ENCODE data around the gene ADM2. TPM values are rescaled to one million over a fixed set of nuclear protein-coding genes. Genes with fewer than 3 reads are reported as not detected.

The ADM2 gene
- polyA plus RNA-seq, 1 donor, result 11.2 TPM

DNA sequence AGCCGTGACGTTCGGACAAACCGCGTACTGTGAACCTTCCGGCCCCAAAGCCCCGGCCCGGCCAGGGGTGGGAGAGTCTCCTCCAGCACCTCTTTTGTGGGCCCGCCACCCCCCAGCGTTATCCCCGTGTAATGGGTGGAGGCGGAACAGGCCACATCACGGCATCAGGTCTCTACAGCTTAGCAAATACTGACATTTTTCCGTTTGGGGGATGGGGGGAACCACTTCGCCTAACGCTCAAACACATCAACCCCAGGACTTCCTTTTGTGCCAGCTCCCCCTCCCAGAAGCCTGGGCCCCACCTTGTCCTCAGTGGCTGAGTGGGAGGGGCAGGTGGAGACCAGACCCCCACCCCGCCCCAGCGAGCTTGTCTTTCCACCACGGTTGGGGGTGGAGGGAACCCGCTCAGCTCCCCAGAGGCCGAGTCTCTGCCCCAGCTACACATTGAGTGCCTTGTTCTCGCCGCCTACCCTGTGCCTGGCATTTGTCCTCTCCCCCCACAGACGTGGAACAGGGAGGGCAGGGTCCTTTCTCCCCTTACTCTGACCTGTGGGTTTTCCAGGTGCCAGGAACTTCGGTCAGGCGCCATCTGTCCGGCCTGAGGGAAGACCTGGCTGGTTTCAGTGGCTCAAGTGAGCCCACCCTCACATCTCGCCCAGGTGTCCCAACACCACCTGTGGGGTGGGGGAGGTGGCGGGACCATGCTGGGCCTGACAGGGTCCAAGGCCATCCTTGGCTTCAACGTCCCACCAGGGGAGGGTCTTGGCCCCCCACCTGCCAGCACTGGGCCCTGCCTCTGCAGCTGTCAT is 36.1 kb upstream of the ADM2 start:
- no peak for DNase-seq
- Histone ChIP-seq H3K27me3 (ENCODE audit: control insufficient read depth, insufficient read depth, low read length) (no peaks in the 10 kb centered on the region), H3K9me3 (ENCODE audit: control insufficient read depth, low read depth, low read length) (no peaks in the 10 kb centered on the region), H3K4me3 (ENCODE audit: low read length) (no peak overlapping the region), H3K36me3 (ENCODE audit: control insufficient read depth, insufficient read depth, low read length) (peaks cover 80% of the 10 kb centered on the region), H3K4me1 (ENCODE audit: control insufficient read depth, insufficient read depth, low read length) (peaks cover 12% of the 10 kb centered on the region), H3K27ac (ENCODE audit: low read length) (no peak overlapping the region)
- no CpG with 5 or more reads among the region's 30 CpGs for WGBS (ENCODE audit: insufficient coverage, low lambda C conversion rate)

DNA sequence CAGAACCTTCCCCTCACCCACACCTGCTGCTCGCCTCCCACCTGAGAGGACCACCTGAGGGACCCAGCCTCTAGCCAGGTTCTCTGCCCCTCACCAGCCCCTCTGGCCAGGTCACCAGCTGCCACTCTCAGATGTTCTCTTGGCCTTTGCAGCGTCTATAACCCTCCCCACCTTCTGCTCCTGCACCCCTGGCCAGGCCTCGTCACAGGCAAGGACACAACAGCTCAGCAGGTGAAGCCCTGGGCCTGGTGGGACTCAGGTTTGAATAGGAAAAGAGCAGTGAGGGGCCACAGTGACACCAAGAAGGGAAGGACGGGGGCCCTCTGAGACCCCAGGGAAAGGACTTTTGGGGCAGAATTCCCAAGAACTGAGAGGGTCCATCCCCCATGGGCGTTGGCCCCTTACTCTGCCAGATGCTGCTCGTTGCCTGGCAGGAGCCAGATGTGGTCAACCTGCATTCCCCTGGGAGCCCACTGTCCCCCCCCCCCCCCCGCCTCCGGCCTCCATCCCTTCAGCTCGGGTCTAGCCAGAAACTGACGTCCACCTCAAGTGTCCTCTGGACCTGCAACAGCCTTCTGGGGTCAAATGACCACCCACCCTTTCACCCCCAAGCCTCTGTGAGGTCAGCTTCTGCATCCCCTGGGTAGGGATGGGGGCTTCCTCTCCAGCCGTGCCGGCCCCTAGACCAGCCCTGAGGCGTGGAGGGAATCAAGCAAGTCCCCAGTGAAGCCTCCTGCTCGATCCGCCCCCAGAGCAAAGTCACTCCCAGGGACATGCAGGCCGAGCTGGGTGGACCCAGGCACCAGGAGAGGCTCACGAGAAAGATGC is 35.2 kb upstream of the ADM2 start:
- Histone ChIP-seq H3K4me1 (ENCODE audit: control insufficient read depth, insufficient read depth, low read length) (peaks cover 12% of the 10 kb centered on the region), H3K36me3 (ENCODE audit: control insufficient read depth, insufficient read depth, low read length) (peaks cover 79% of the 10 kb centered on the region), H3K4me3 (ENCODE audit: low read length) (no peak overlapping the region), H3K27ac (ENCODE audit: low read length) (no peak overlapping the region), H3K27me3 (ENCODE audit: control insufficient read depth, insufficient read depth, low read length) (no peaks in the 10 kb centered on the region), H3K9me3 (ENCODE audit: control insufficient read depth, low read depth, low read length) (no peaks in the 10 kb centered on the region)
- no peak for DNase-seq
- WGBS (ENCODE audit: insufficient coverage, low lambda C conversion rate), result no CpG with 5 or more reads among the region's 17 CpGs

DNA sequence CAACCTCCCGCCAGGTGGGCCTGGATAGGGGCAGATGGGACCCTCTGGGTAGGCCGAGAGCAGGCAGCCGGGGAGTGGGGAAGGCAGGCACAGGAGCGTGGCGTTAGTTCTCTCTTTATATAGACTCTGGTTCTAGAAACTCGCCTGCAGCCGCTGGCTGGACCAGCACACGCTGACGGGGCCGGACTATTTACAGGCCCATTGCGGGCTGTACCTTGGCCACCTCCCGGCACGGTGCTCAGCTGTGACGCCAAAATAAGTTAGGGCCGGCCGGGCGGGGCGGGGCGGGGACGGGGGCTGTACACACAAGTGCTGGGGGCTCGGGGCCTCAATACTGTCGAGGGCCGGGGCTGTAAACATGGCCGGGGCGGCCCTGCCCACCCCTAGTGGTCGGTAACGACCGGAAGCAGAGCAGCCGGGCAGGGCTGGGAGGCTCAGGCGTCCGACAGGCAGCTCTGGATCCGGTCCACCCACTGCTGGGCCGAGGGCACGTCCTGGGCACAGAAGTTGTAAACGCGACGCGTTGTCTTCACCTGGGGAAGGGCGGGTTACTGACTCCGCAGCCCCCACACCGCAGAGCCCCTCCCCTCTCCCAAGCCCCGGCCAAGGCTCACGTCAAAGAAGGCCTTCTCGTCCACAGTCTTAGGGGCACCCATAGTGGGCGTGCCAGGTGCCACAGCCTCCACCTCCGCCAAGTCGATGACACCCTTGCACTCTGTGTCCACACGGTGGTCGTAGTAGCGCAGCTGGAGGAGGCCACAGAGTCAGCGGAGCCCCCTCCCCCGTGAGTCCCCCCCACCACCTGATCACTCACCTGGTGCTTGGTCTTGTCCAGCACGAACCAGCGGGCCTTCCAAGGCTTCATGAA is 34.4 kb upstream of the ADM2 start:
- Histone ChIP-seq H3K27me3 (ENCODE audit: control insufficient read depth, insufficient read depth, low read length) (no peaks in the 10 kb centered on the region), H3K27ac (ENCODE audit: low read length) (no peak overlapping the region), H3K4me1 (ENCODE audit: control insufficient read depth, insufficient read depth, low read length) (peaks cover 12% of the 10 kb centered on the region), H3K4me3 (ENCODE audit: low read length) (no peak overlapping the region), H3K9me3 (ENCODE audit: control insufficient read depth, low read depth, low read length) (no peaks in the 10 kb centered on the region), H3K36me3 (ENCODE audit: control insufficient read depth, insufficient read depth, low read length) (peaks cover 74% of the 10 kb centered on the region)
- no peak for DNase-seq
- WGBS (ENCODE audit: insufficient coverage, low lambda C conversion rate), result no CpG with 5 or more reads among the region's 54 CpGs

DNA sequence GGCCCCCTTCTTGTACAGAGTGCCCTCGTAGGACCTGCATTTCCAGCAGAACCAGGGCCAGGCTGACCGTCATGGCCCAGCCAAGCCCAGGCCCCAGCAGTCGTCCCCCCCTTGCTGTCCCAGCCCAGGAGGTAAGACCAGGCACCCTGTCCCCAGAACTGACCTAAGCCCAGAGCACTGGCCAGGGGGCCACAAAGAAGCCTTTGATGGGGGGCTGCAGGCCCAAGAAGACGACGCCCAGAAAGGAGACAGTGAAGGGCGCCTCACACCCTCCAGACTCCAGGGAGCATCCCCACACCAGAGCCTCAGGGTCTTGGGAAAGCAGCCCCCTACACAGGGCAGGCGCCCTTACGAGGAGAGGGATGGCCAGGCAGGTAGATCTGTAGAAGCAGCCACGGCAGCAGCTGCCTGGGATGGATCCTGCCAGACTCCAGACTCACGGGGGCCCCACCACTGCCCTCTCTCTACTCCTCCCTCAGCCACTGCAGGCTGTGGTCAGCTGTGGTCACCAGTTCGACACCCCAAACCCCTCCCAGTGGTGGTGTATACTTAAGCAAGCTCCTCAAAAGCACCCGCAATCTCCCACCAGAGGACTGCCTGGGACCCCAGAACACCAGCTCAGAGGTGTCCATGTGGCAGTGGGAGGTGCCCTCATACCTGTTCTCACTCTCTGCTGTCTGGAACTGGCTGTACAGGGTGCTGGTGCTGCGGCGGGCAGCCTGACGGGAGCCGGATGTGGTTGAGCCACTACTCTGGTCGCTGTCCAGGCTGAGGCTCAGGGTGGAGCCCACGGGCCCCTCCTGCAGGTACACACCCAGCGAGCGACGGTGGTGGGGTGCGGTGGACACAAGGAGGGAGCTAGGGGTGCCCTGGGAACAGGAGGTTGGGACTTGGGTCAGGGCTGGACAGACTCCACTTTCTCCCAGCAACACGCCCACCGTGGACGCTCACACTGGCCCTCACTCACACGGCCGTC is 33.5 kb upstream of the ADM2 start:
- peaks cover 73% of the 10 kb centered on the region for H3K36me3 ChIP-seq (ENCODE audit: control insufficient read depth, insufficient read depth, low read length)

DNA sequence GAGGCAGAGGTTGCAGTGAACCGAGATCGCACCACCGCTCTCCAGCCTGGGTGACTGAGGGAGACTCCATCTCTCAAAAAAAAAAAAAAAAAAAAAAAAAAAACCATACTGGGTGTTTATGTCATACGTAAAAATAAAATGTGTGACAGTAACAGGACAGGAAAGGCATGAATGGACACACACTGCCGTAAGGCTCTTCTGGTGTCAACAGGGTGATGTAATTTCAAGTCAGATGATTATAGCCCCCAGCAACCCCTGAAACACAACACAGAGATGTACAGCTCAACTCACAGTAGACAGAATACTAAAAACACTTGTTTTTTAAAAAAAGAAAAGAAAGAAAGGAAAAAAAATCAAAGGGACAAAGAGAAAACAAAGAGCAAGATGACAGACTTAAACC is 28.7 kb upstream of the ADM2 start:
- peaks cover 75% of the 10 kb centered on the region for H3K36me3 ChIP-seq (ENCODE audit: control insufficient read depth, insufficient read depth, low read length)
- DNase-seq, result no peak
- H3K4me1 ChIP-seq (ENCODE audit: control insufficient read depth, insufficient read depth, low read length), result no peaks in the 10 kb centered on the region
- H3K27me3 ChIP-seq (ENCODE audit: control insufficient read depth, insufficient read depth, low read length), result no peaks in the 10 kb centered on the region
- no peak overlapping the region for H3K27ac ChIP-seq (ENCODE audit: low read length)
- H3K4me3 ChIP-seq (ENCODE audit: low read length), result no peak overlapping the region
- 90% methylated on average over 3 of the region's 5 CpGs for WGBS (ENCODE audit: insufficient coverage, low lambda C conversion rate)
- H3K9me3 ChIP-seq (ENCODE audit: control insufficient read depth, low read depth, low read length), result peaks cover 3% of the 10 kb centered on the region

More for the DNA sequence above, 33.5 kb upstream of the ADM2 start:
- H3K9me3 ChIP-seq (ENCODE audit: control insufficient read depth, low read depth, low read length), result no peaks in the 10 kb centered on the region
- peaks cover 12% of the 10 kb centered on the region for H3K4me1 ChIP-seq (ENCODE audit: control insufficient read depth, insufficient read depth, low read length)
- DNase-seq, result no peak
- H3K27ac ChIP-seq (ENCODE audit: low read length), result no peak overlapping the region
- WGBS (ENCODE audit: insufficient coverage, low lambda C conversion rate), result no CpG with 5 or more reads among the region's 27 CpGs
- H3K27me3 ChIP-seq (ENCODE audit: control insufficient read depth, insufficient read depth, low read length), result no peaks in the 10 kb centered on the region
- no peak overlapping the region for H3K4me3 ChIP-seq (ENCODE audit: low read length)

DNA sequence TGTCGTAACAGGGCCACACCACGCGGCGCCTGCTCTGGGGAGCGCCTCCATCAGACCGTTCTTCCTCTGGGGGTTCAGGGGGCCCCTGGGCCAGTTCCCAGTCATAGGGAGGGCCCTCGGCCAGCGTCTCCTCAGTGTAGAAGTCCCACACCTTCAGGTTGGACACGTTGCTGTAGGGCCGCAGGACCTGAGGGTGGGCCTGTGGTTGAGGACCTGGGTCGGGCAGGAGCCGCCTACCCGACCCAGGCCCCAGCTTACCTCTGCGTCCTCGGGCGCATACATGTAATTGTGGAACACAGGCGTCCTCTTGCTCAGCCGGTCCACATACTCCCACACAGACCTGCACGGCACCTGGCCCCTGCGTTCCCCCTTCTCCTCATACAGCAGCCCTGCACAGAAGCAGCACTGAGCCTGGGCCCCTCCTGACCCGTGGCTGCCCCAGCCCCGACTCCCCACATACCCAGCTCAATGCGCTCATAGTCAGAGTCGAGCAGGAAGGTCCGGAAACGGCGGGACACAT is 26.7 kb upstream of the ADM2 start:
- H3K27me3 ChIP-seq (ENCODE audit: control insufficient read depth, insufficient read depth, low read length), result no peaks in the 10 kb centered on the region
- H3K36me3 ChIP-seq (ENCODE audit: control insufficient read depth, insufficient read depth, low read length), result peaks cover 74% of the 10 kb centered on the region
- peaks cover 3% of the 10 kb centered on the region for H3K9me3 ChIP-seq (ENCODE audit: control insufficient read depth, low read depth, low read length)
- no CpG with 5 or more reads among the region's 27 CpGs for WGBS (ENCODE audit: insufficient coverage, low lambda C conversion rate)
- no peaks in the 10 kb centered on the region for H3K4me1 ChIP-seq (ENCODE audit: control insufficient read depth, insufficient read depth, low read length)
- DNase-seq, result no peak
- no peak overlapping the region for H3K4me3 ChIP-seq (ENCODE audit: low read length)
- no peak overlapping the region for H3K27ac ChIP-seq (ENCODE audit: low read length)

DNA sequence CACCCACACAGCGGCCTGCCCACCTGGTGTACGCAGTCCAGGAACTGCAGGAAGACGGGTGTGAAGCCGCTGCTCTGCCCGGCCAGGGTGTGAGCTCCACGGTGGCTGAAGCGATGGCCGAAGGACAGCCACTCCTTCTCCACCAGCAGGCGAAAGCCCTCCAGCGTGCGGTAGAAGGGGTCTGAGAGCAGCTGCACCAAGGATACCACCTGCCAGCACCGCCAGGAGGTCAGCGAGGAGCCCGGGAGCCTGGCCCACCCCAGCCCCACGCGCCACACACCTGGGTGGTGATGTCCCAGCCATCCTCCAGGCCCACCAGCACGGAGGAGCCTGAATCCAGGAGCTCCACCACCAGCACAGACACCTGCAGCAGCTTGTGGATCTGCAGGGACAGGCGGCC is 26.1 kb upstream of the ADM2 start:
- Histone ChIP-seq H3K36me3 (ENCODE audit: control insufficient read depth, insufficient read depth, low read length) (peaks cover 76% of the 10 kb centered on the region), H3K27ac (ENCODE audit: low read length) (no peak overlapping the region), H3K27me3 (ENCODE audit: control insufficient read depth, insufficient read depth, low read length) (no peaks in the 10 kb centered on the region), H3K9me3 (ENCODE audit: control insufficient read depth, low read depth, low read length) (peaks cover 3% of the 10 kb centered on the region), H3K4me1 (ENCODE audit: control insufficient read depth, insufficient read depth, low read length) (no peaks in the 10 kb centered on the region), H3K4me3 (ENCODE audit: low read length) (no peak overlapping the region)
- no CpG with 5 or more reads among the region's 18 CpGs for WGBS (ENCODE audit: insufficient coverage, low lambda C conversion rate)
- DNase-seq, result no peak

DNA sequence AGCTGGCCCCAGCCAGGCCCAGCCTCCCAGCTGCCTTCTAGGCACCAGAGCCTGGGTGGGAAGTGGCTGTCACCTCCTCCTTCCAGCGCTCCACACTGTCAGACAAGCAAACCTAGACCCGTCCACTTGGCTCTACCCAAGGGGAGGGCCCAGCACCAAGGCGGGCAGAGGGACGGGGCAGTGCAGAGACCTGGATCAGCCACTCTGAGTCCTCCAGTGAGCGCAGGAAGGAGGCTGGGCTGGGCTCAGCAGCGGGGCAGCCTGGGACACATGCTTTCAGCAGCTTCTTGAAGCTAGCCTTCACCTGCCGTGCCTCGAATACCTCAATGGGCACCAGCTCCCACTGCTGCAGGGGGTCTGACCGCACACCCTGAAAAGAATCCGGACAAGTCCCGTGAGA is 25.3 kb upstream of the ADM2 start:
- H3K27me3 ChIP-seq (ENCODE audit: control insufficient read depth, insufficient read depth, low read length), result no peaks in the 10 kb centered on the region
- WGBS (ENCODE audit: insufficient coverage, low lambda C conversion rate), result no CpG with 5 or more reads among the region's 11 CpGs
- H3K9me3 ChIP-seq (ENCODE audit: control insufficient read depth, low read depth, low read length), result peaks cover 3% of the 10 kb centered on the region
- H3K27ac ChIP-seq (ENCODE audit: low read length), result no peak overlapping the region
- H3K4me3 ChIP-seq (ENCODE audit: low read length), result no peak overlapping the region
- peaks cover 79% of the 10 kb centered on the region for H3K36me3 ChIP-seq (ENCODE audit: control insufficient read depth, insufficient read depth, low read length)
- no peaks in the 10 kb centered on the region for H3K4me1 ChIP-seq (ENCODE audit: control insufficient read depth, insufficient read depth, low read length)
- no peak for DNase-seq

DNA sequence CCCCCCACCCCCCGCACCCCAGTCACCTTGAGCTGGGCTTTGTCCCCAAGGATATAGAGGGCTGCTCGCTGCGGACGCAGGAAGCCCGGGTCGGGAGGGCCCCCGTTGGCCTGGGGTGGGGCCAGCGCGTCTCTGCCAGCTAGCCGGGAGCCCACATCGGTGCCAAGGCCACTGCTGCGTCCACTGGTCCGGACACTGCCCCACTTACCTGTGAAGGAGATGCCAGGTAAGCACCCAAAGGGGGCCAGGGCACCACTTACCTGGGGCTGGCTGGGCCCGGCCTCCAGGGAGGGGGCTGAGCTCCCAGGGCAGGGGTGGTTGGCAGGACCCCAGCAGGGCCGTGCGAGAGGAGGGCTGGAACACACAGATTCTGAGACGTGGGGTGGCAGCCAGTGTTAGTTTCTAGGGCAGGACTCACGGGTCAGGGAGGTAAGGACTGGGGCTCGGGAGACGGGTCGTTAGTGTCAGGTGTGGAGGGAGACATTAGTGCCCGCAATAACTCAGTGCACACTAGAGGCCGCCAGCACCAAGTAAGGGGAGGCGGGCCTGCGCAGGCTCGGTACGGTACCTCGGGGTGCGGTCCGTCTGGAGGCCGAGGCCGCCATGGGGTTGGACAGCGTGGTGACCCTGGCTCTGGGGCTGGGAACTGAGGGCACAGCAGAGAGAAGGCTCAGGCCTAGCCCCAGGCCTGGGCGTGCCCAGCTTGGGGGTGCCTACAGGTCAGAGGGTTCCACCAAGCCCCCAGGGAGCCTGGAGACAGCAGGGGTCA is 24.7 kb upstream of the ADM2 start:
- no peak for DNase-seq
- H3K4me3 ChIP-seq (ENCODE audit: low read length), result no peak overlapping the region
- no peak overlapping the region for H3K27ac ChIP-seq (ENCODE audit: low read length)
- peaks cover 81% of the 10 kb centered on the region for H3K36me3 ChIP-seq (ENCODE audit: control insufficient read depth, insufficient read depth, low read length)
- no peaks in the 10 kb centered on the region for H3K27me3 ChIP-seq (ENCODE audit: control insufficient read depth, insufficient read depth, low read length)
- no CpG with 5 or more reads among the region's 34 CpGs for WGBS (ENCODE audit: insufficient coverage, low lambda C conversion rate)
- no peaks in the 10 kb centered on the region for H3K4me1 ChIP-seq (ENCODE audit: control insufficient read depth, insufficient read depth, low read length)
- peaks cover 3% of the 10 kb centered on the region for H3K9me3 ChIP-seq (ENCODE audit: control insufficient read depth, low read depth, low read length)

Data from large intestine (tissue), 3 donors.